Endothelial cell of umbilical vein (primary cell): ENCODE measurements around the gene MAPK11.

Experiments used
- CTCF ChIP-seq, 2 donors: IDR thresholded peaks; 1 replicate in 1 of 2; 2 replicates in 1 of 2; pipeline ENCODE4 v1.5.1; 2011; ENCODE audit warnings: low read length in 2 of 2, mild to moderate bottlenecking in 2 of 2, moderate library complexity in 2 of 2, control low read depth in 1 of 2, inconsistent platforms in 1 of 2, low read depth in 1 of 2; ENCODE audit not compliant: insufficient read depth in 1 of 2; ENCODE audit errors: extremely low read depth in 1 of 2
- EZH2 ChIP-seq: IDR thresholded peaks from 2 replicates; pipeline ENCODE4 v1.6.1; 2012; ENCODE audit warnings: borderline replicate concordance, low read depth, mild to moderate bottlenecking, moderate library complexity, low read length, inconsistent platforms; ENCODE audit not compliant: severe bottlenecking
- GATA2 ChIP-seq: IDR thresholded peaks from 2 replicates; pipeline ENCODE4 v1.7.0; 2011; ENCODE audit warnings: low read depth, mild to moderate bottlenecking, moderate library complexity, mixed read lengths, low read length; ENCODE audit not compliant: insufficient read length, insufficient read depth
- JUN ChIP-seq: IDR thresholded peaks from 2 replicates; pipeline ENCODE4 v1.6.1; 2011; ENCODE audit warnings: borderline replicate concordance, low read depth; ENCODE audit not compliant: insufficient read length, insufficient read depth
- MAX ChIP-seq: IDR thresholded peaks from 2 replicates; pipeline ENCODE4 v1.6.1; 2011; ENCODE audit not compliant: insufficient read depth, insufficient read length
- MYC ChIP-seq: IDR thresholded peaks from one replicate; pipeline ENCODE4 v1.6.1; 2011; ENCODE audit warnings: mild to moderate bottlenecking, low read depth, low read length
- POLR2A ChIP-seq: IDR thresholded peaks from 2 replicates; pipeline ENCODE4 v1.6.1; 2012; ENCODE audit warnings: low read depth, mild to moderate bottlenecking, control low read depth, low read length
- POLR2AphosphoS5 ChIP-seq: IDR thresholded peaks from 2 replicates; pipeline ENCODE4 v1.6.1; 2012; ENCODE audit warnings: low read depth, mild to moderate bottlenecking, control low read depth, low read length, moderate library complexity; ENCODE audit not compliant: insufficient read depth

GRCh38 chr22:50318698-50319411, 48.7 kb upstream of the MAPK11 start:
- no peak for TF ChIP-seq CTCF (IDR thresholded peaks at IDR 0.05; ENCODE audit: extremely low read depth in 1 of 2, insufficient read depth in 1 of 2, low read depth in 1 of 2, low read length in 2 of 2)
- no peak for TF ChIP-seq POLR2AphosphoS5
- TF ChIP-seq POLR2A: no peak
- TF ChIP-seq EZH2: no peak
- TF ChIP-seq GATA2: no peak
- no peak for TF ChIP-seq MYC
- TF ChIP-seq MAX: no peak
- no peak for TF ChIP-seq JUN
